GM19193 (cell line): ENCODE data around the gene KCTD17.

Experiments
- POLR2A ChIP-seq: IDR thresholded peaks from 4 replicates; pipeline ENCODE4 v1.6.1; 2011; ENCODE audit not compliant: insufficient read depth, insufficient read length; ENCODE audit errors: extremely low read depth

KCTD17 gene

DNA sequence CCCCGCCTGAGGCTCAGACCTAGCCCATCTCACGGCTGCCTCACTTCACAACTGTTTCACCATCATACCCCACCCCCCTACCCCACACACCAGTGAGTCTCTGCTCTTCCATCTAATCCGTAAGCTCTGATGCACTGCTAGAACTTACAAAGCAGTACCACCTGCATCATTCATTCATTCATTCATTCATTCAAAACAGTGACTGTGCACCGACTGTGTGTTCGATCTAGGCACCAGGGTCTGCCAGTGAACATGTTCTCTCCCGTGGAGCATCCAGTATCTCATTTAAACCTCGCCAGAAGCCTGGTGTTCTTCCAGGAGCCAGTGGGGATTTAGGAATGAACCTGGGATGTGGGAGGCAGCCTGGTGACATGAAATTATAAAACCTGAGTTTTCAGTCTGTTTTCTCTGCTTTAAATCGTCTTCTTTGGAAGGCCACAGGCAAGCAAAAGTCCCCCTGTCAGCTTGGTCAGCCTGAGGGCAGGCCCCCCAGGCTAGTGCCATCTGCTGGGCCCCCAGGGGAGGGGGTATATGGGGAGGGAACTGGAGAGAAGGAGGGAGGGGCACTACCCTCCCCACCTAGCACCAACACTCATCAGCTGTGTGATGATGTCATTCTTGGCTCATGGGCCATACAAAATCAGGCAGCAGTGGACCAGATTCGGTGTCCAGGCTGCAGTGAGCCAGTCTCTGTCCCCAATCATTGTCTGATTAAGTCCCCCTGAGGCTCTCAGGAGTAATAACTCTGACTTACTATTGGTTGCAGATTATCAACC, 39.6 kb downstream of the KCTD17 start:
- no peak for TF ChIP-seq POLR2A

DNA sequence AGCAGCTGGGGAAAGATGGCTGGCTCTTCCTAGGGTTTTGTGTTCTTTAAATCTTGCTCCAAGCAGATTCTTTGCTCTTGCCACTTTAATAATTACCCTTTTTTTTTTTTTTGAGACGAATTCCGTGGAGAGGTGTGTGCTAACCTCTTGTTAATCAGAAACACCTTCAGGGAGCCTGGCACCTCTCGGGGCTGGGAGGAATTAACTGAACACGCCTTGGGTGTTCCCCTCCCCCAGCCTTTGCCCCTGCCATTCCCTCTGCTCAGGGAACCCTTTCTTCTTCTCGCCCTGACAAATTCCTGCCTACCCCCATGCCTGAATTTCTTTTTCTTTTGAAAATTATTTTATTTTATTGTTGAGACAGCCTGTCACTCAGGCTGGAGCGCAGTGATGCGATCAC, 40.5 kb downstream of the KCTD17 start:
- no peak for TF ChIP-seq POLR2A

DNA sequence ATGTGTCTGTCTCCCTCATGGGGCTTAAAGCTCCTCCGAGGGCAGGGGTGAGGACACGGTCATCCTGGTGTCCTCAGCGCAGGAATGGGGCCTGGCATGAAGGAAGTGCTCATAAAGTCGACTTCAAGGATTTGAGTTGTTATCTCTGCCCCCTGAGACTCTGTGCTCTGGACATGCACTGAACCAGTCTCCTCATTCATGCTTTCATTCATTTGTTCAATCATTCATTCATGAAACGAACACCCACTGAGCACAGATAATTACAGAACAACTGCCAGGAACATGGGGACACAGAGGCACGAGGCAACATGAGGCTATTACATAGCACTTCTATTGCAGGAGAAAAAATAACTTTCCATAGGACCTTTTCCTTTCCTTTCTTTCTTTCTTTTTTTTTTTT, 41.5 kb downstream of the KCTD17 start:
- no peak for TF ChIP-seq POLR2A

DNA sequence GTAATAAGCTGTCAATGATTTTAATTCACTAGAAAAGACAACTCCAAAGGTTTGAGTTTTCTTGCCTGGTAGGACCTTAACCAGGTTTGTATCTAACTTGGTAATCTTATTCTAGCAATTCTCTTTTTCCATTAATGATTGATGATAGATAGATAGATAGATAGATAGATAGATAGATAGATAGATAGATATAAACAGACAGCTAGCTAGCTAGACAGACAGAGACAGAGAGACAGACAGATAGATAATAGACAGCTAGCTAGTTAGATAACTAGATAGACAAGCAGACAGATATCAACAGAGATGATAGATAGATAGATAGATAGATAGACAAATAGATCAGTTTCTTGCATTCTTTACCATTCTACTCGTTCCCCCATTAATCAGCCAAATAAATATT, 42.7 kb downstream of the KCTD17 start:
- no peak for TF ChIP-seq POLR2A

DNA sequence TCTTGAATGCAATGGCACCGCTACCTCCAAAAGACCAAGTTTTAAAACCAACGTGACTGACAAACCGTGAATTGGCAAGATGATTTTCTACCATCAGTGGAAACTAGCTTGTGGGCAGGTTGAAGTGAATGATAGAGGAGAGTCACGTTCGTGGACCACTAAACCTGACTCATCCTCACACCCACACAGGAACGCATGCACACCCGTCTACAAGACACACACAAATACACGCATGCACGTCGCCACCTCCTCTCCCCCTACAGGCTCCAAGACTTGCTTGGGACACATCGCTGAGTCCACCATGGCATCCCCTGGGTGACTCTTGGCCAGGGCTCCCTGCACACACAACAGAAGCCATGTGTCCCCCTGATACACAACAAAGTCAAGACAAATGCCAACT, 43.6 kb downstream of the KCTD17 start:
- TF ChIP-seq POLR2A, result no peak

DNA sequence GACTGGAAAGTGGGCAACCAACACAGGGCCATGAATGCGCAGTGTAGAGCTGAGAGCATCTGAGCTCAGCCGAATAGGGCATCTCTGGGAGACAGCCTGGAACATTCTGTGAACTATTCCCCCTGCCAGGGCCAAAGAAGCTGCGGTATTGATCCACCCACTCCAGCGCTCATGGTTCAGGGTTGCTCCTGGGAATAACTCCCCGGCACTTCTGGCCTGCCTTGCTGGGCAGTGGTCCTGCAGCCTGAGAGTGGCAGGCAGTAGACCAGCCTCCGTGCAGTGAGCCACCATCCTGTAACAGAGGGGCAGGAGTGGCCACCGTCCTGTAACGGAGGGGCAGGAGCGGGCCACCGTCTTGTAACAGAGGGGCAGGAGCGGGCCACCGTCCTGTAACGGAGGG, 45.8 kb downstream of the KCTD17 start:
- no peak for TF ChIP-seq POLR2A

DNA sequence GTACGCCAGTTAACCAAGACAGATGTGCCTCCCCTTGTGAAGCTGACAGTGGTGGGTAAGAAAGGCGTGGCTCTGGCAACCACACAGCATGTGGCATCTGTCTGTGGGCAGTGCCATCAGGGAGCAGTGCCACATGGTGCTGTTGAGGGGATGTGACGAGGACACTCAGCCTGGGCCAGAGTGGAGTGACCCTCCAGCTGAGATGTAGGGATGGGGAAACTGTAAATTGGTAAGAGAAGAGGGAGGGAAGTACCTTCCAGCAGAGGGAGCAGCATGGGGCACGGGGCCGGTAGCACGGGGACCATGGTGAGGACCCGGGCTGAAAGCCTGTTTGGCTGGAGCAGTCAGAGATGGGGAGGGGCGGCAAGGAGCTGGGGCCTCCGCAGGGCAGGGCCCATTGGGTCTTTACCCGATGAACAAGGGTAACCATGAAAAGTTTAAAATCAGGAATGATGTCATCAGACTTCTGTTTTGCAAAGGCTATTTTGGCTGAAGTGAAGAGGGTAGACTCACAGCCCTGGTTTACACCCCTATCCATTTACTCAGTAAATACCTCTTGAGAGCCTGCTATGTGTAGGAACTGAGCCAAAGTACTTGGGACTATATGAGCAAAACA, 47.5 kb downstream of the KCTD17 start:
- TF ChIP-seq POLR2A, result no peak

DNA sequence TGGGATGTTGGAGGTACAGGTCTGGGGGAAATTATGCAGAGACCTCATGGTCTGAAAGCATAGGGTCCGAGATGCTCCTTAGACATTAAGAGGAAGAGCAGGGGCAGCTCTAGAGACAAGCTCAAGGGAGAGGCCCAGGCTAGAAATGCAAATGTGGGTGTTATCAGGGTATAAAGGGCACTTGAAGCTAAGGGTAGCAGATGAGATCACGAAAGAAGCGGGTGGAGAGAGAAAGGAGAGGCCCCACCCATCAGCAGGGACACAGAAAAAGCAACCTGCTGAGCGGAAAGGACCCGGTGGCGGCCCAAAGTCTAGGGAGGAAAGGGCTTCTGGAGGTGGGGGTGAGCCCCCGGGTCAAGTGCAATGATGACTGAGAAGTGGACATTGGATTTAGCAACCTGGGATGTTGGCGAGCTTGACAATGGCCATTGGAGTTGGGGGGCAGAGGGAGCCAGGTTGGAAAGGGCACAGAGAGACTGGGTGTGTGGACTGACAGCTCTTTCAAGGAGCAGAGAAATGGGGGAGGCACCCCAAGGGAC, 49.1 kb downstream of the KCTD17 start:
- no peak for TF ChIP-seq POLR2A

DNA sequence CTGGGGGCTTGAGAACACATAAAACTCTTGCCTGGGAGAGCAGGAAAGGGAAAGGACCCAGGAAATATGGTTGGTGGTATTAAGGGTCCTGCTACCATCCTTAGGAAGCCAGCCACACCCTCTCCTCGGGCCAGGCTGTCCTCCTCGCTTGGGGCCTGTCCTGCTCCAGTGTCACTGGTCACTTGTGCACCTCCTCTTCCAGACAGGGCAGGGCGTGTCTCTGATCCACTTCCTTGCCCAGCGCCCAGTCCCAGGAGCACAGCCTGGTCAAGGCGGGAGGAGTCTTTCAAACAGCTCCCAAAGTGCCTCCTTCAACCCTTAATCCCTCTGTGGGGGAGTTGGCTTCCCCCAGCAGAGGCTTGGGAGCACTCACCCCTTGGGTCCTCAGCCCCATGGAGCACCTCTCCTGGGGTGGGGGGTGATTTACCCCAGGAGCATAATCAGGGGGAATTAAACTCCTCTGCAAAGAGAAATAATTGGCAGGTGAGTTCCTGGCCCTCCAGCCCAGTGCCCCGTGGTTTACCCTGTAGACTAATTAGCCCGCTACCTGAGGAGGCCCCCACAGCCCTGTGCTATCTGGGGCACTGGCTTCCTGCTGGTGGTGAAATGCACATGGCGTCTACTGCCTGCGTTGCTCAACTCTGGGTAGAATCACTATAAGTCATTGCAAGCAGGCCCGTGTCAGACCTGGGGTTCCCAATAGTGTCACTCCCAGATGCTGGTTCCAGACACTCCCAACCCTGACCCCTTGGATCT, 49.9 kb downstream of the KCTD17 start:
- TF ChIP-seq POLR2A, result no peak

DNA sequence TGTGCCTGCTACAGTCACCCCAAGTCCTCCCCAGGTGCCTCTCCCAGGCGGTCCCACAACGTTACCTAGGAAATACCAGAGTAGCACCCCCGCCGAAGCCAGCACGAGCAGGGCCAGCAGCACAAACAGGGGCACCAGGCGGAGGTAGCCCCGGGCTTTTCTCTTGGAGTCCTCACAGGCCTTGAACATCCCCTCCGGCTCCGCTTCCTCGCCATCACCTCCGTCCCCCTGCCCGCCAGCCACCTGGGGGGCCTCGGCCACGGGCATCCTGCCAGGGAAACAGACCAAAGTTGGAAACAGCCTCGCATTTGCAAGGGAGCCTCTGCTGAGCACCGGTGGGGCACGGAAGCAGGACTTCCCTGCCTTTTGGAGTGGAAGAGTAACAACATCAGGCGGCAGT, 51.6 kb downstream of the KCTD17 start:
- TF ChIP-seq POLR2A, result no peak

DNA sequence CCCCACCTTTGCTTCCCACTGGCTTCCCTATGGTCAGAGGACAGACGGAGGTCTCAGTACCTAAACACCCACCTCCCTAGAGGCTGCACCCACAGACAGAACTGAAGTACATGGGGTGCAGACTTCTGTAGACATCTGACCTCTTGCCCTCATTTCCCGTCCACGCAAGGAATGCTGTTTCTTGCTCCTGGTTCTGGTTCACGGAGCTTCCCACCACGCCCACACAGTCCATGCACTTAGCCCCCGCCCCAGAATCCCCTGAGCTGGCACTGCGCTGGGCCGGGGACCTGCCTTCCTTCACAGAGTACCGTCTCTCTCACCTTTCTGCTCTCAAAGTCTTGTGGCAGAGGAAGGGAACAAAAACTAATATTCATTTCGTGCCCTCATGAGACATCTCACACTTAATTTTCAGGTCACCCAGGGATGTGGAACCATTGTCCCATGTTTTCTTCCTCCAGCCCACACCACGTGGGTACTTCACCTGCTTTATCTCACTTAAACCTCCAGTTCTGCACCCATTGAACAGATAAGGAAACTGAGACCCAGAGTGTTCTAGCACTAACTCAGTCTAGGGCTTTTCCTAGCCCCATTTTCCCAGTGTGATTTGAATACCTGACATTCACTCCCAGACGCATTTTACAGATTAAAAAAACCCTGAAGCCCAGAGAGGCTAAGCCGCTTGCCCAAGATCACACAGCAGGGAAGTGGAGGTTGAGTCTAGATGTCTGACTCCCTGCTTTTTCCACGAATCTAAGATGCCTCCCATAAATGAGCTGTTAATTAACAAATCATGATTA, 52.3 kb downstream of the KCTD17 start:
- no peak for TF ChIP-seq POLR2A

DNA sequence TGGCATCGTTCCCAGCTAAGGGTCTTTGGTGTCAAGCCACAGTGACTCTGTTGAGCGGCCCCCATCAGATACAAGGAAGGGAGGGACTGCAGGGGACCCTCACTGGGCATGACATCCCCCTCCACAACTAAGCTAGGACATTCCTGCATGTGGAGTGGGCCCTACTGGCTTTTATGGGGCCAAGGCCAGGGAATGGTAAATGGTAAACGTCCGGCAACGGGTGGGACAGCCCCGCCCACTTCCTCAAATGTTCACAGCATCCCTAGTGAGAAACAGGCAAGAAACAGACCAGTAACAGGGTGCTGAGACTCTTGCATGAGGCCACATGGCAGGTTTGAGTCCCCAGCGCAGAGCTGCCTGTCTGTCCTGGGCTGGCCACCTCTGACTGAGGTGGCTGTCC, 53.6 kb downstream of the KCTD17 start:
- TF ChIP-seq POLR2A, result no peak

DNA sequence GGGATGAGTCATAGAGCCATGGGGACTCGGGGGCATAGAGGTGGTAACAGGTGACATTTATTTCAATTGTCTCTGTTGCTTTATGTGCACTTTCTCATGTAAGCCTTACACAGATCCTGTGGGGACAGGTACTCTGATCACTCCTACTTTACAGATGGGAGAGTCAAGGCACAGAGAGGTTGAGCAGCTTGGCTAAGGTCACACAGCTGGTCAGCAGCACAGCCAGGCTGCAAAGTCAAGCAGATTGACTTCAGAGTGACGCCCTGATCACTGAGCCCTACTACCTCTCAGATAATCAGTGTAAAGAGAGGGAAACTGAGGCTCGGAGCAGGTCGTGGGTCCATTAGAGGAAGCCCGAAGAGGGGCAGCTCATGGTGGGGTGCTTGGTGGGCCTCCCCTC, 54.4 kb downstream of the KCTD17 start:
- TF ChIP-seq POLR2A, result no peak

DNA sequence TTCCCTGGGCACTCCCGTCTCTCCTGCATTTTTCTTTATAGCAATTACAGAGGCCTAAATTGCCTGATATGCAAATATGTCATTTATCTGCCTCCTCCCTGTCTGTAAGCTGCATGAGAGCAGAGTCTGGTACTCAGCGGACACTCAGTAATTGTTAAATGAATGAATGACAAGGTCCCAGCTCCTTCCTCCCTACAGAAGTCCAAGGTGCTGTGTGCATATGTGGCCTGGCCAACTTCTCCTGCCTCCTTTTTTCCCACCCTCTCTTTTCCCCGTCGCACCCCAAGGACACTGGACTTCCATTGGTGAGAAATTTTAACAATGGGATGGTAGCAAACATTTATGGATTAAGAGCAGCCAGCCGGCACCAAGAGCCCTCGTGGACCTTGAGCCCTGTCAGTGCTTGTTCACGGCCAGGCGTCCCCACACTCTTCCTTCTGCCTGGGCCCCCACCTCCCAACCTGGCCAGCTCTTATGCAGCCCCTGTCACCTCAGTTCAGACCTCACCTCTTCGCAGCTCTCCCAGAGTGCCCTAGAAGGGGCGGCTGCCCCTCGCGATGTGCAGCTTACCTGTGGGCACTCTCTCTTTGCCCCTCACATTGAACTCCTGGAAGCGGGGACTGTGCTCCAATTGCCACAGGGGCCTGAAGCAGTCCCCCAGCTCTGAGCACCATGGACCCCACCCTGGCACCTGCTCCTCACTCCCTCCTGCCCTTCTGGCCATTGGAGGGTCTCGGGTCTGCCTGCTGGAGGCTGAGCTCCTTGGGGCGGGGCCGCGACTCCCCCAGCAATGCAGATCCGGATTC, 56.5 kb downstream of the KCTD17 start:
- no peak for TF ChIP-seq POLR2A

DNA sequence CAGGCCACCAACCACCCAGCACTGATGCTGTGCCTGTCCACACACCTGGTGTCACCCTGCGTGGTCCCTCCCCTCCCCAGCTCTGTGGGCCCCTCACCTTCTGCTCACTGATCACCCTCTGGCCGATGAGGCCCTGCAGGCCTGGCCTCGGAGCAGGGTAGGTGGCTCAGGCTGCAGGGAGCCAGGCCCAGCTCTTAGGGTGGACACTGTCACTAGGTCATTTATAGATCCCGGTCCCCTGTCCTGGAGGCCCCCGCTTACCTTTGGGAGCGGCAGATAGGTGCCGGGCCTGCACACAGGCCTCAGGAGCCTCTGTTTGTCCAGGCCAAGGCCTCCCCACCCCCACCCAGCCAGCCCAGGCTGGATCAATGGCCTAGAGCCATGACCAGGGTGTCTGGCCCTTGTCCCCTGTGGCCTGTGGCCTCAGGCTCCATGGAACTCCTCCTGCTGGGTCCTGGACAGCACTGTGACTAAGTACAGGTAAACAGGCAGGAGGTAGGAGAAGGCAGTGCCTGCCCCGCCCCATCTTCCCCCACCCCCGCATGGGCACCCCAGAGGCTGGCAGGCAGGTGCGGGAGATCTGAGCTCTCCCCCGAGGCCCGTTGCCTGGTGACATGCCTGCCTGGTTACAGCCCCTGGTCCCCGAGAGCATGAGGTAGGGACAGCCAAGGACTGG, 57.8 kb downstream of the KCTD17 start, which contains the start of gene TMPRSS6:
Gene TMPRSS6 (minus strand): TSS at position 472 of the 676 bp plus-strand sequence. CDS start 6,296 bp downstream, outside the sequence.
- no peak for TF ChIP-seq POLR2A
